Upper lobe of left lung (tissue), 6 donors: ENCODE data around the gene PFKP. TPM values are rescaled to one million over a fixed set of nuclear protein-coding genes. Genes with fewer than 3 reads are reported as not detected.
"Not testable (repeated sequence)": the region's sequence is repeated elsewhere in the genome, so short reads cannot be mapped to it uniquely, and the experiment has no call there.

ENCODE experiments used
- ATAC-seq, 2 donors: fragments of 200-7000 bp; cut with Tn5 transposase; one replicate each; pipeline ENCODE4 v1.9.1; 2022; ENCODE audit warnings: mild to moderate bottlenecking in 2 of 2, moderate library complexity in 2 of 2; ENCODE audit not compliant: low FRiP score in 2 of 2
- DNase-seq, 2 donors: peaks; one replicate each; pipeline ENCODE4 v3.0.0-alpha.2; 2019 to 2020
- H3K27ac ChIP-seq, 4 donors: fragments of 200-600 bp; sonication (generic); one replicate each; pipeline ENCODE4 v1.5.1; 2016 to 2019
- H3K27me3 ChIP-seq, 4 donors: fragments of 200-600 bp; sonication (generic); one replicate each; pipeline ENCODE4 v1.5.1; 2017 to 2019
- H3K36me3 ChIP-seq, 4 donors: fragments of 200-600 bp; sonication (generic); one replicate each; pipeline ENCODE4 v1.5.1; 2016 to 2019
- H3K4me1 ChIP-seq, 4 donors: fragments of 200-600 bp; sonication (generic); one replicate each; pipeline ENCODE4 v1.5.1; 2018 to 2019
- H3K4me3 ChIP-seq, 4 donors: fragments of 200-600 bp; sonication (generic); one replicate each; pipeline ENCODE4 v1.5.1; 2017 to 2019; ENCODE audit warnings: mild to moderate bottlenecking in 2 of 4, moderate library complexity in 1 of 4
- H3K9me3 ChIP-seq, 4 donors: fragments of 200-600 bp; sonication (generic); one replicate each; pipeline ENCODE4 v1.5.1; 2018 to 2019
- CTCF ChIP-seq, 6 experiments: fragments of 450-650 bp in 4 of 6; fragments of 200-600 bp in 2 of 6; sonication (generic) in 2 of 6; IDR thresholded peaks; one replicate each; pipeline ENCODE4 v1.5.1; 2016 to 2019; ENCODE audit warnings: antibody characterized with exemption in 6 of 6
- EP300 ChIP-seq, 4 donors: sonication (generic); formaldehyde crosslinking; IDR thresholded peaks; one replicate each; pipeline ENCODE4 v1.5.1; 2017; ENCODE audit warnings: antibody characterized with exemption in 4 of 4, control low read depth in 2 of 4
- POLR2A ChIP-seq, 4 donors: fragments of 450-650 bp; IDR thresholded peaks; one replicate each; pipeline ENCODE4 v1.5.1; 2016 to 2017; ENCODE audit warnings: antibody characterized with exemption in 4 of 4, mild to moderate bottlenecking in 2 of 4
- POLR2AphosphoS5 ChIP-seq, 2 donors: sonication (generic); formaldehyde crosslinking; IDR thresholded peaks; one replicate each; pipeline ENCODE4 v1.5.1; 2017; ENCODE audit warnings: antibody characterized with exemption in 2 of 2
- WGBS, 2 donors: methylation state at CpG; one replicate each; pipeline ENCODE4 v1.1.5; 2017 to 2018; 5-methylcytosine and 5-hydroxymethylcytosine counted together
- total RNA-seq, 6 donors: library from RNA; depleted of rRNA in 4 of 6; stranded (reverse); fragments of >200 nt in 4 of 6; gene quantifications; one replicate each; pipeline versions ENCODE4 v1.1.0 to v1.2.1, GENCODE V29; 2016 to 2021
- donor health status: DM: no; HTN: no; CAD: no; lungs with moderate emphysema.
- donor health status: DM: no; HTN: yes; CAD: no; lungs with severe emphysema.

The PFKP gene
- total RNA-seq, 6 donors from 2014 or later: 18.9 to 42.1 (median 30.8) TPM

- no peak overlapping the region for H3K4me3 ChIP-seq
- peak in 1 of 2 donors; percentile 18 for DNase-seq
- TF ChIP-seq POLR2AphosphoS5 (IDR thresholded peaks at IDR 0.05): no peak
- no peak for TF ChIP-seq EP300 (IDR thresholded peaks at IDR 0.05)
- no peak for TF ChIP-seq POLR2A (IDR thresholded peaks at IDR 0.05)
- no peak for TF ChIP-seq CTCF (IDR thresholded peaks at IDR 0.05)
- ATAC-seq: no peak
- no peaks in the 10 kb centered on the region for H3K27me3 ChIP-seq
- no peaks in the 10 kb centered on the region for H3K9me3 ChIP-seq
- H3K27ac ChIP-seq: no peak overlapping the region
- peaks cover 34 to 73% (median 65%) of the 10 kb centered on the region in 4 donors for H3K36me3 ChIP-seq
- 91 to 97% methylated on average over 19 to 21 of the region's 21 CpGs for WGBS, 2 donors
- peaks cover 8 to 18% (median 9%) of the 10 kb centered on the region in 4 donors for H3K4me1 ChIP-seq
These were observed 100.4 kb downstream of the PFKP start for GRCh38 chr10:3167611-3168330.

GRCh38 chr10:3169271-3169670 lies 101.9 kb downstream of the PFKP start:
- Histone ChIP-seq H3K27me3 (no peaks in the 10 kb centered on the region), H3K36me3 (peaks cover 24 to 58% (median 53%) of the 10 kb centered on the region in 4 donors), H3K9me3 (no peaks in the 10 kb centered on the region), H3K4me3 (no peak overlapping the region), H3K4me1 (peaks cover 11 to 27% (median 14%) of the 10 kb centered on the region in 4 donors), H3K27ac (no peak overlapping the region)
- no peak for DNase-seq
- TF ChIP-seq POLR2A (IDR thresholded peaks at IDR 0.05): no peak
- TF ChIP-seq EP300 (IDR thresholded peaks at IDR 0.05): no peak
- no peak for TF ChIP-seq CTCF (IDR thresholded peaks at IDR 0.05)
- WGBS, 2 donors: 96 to 97% methylated on average over 10 of the region's 10 CpGs
- ATAC-seq: no peak

GRCh38 chr10:3169673-3170072 lies 102.3 kb downstream of the PFKP start:
- ATAC-seq (no peak), DNase-seq (no peak)
- Histone ChIP-seq H3K4me1 (peaks cover 11 to 27% (median 14%) of the 10 kb centered on the region in 4 donors), H3K9me3 (no peaks in the 10 kb centered on the region), H3K27ac (no peak overlapping the region), H3K36me3 (peaks cover 22 to 54% (median 49%) of the 10 kb centered on the region in 4 donors), H3K4me3 (no peak overlapping the region), H3K27me3 (no peaks in the 10 kb centered on the region)
- 93 to 98% methylated on average over 10 of the region's 10 CpGs for WGBS, 2 donors
- TF ChIP-seq POLR2A (IDR thresholded peaks at IDR 0.05) (no peak), POLR2AphosphoS5 (IDR thresholded peaks at IDR 0.05) (no peak), CTCF (IDR thresholded peaks at IDR 0.05) (no peak), EP300 (IDR thresholded peaks at IDR 0.05) (no peak)

- H3K4me1 ChIP-seq: peaks cover 11 to 27% (median 14%) of the 10 kb centered on the region in 4 donors
- 92 to 94% methylated on average over 11 of the region's 11 CpGs for WGBS, 2 donors
- peak overlapping the region in 3 of 4 donors; percentile 91 to 96 (median 96) for H3K4me3 ChIP-seq
- H3K27me3 ChIP-seq, H3K9me3 ChIP-seq, ATAC-seq, DNase-seq: not testable (repeated sequence)
- peaks cover 5 to 36% (median 31%) of the 10 kb centered on the region in 4 donors for H3K36me3 ChIP-seq
- H3K27ac ChIP-seq: peak overlapping the region in 1 of 4 donors; percentile 90
These were observed 104.1 kb downstream of the PFKP start for GRCh38 chr10:3171488-3171887.

GRCh38 chr10:3172081-3172445 lies 104.7 kb downstream of the PFKP start:
- peak in 1 of 2 donors; percentile 82 for DNase-seq
- Histone ChIP-seq H3K9me3 (no peaks in the 10 kb centered on the region), H3K36me3 (peaks cover 4 to 30% (median 25%) of the 10 kb centered on the region in 4 donors), H3K27me3 (no peaks in the 10 kb centered on the region), H3K4me1 (peaks cover 11 to 27% (median 14%) of the 10 kb centered on the region in 4 donors), H3K4me3 (peak overlapping the region; percentile 65 to 96 (median 94)), H3K27ac (peak overlapping the region; percentile 88 to 95 (median 89))
- TF ChIP-seq POLR2A (IDR thresholded peaks at IDR 0.05) (no peak), POLR2AphosphoS5 (IDR thresholded peaks at IDR 0.05) (no peak), EP300 (IDR thresholded peaks at IDR 0.05) (no peak), CTCF (IDR thresholded peaks at IDR 0.05) (no peak)
- ATAC-seq: peak in 1 of 2 donors; percentile 21
- 1% methylated on average over 17 to 21 of the region's 21 CpGs for WGBS, 2 donors
